B cell (primary cell): ENCODE results near the gene PCDH1. TPM values are rescaled to one million over a fixed set of nuclear protein-coding genes. Genes with fewer than 3 reads are reported as not detected.

Experiments
- ATAC-seq: fragments of 200-7000 bp; cut with Tn5 transposase; one replicate; pipeline ENCODE4 v1.10.0; 2021; ENCODE audit warnings: low read depth, mild to moderate bottlenecking, moderate number of reproducible peaks, moderate library complexity
- CTCF ChIA-PET: fragments of 350-600 bp; sonication (Branson Sonifier 250); formaldehyde crosslinking; loops from one replicate; lab custom pipeline; 2021; ENCODE audit warnings: antibody characterized with exemption, inconsistent platforms; lab: Charles Lee
- POLR2A ChIA-PET: fragments of 350-600 bp; sonication (Branson Sonifier 250); formaldehyde crosslinking; loops from one replicate; lab custom pipeline; 2021; ENCODE audit warnings: antibody characterized with exemption; lab: Charles Lee
- DNase-seq: peaks from one replicate; pipeline ENCODE4 v3.0.0; 2013
- H2AFZ ChIP-seq: 2 replicates; pipeline ENCODE4 v1.6.1; 2012; ENCODE audit warnings: mild to moderate bottlenecking, low read depth, low read length; ENCODE audit not compliant: insufficient read depth, poor library complexity, severe bottlenecking
- H3K27ac ChIP-seq, 2 donors: 1 replicate in 1 of 2; 2 replicates in 1 of 2; pipeline ENCODE4 v1.5.1; 2012 to 2013; ENCODE audit warnings: low read length in 2 of 2, mild to moderate bottlenecking in 2 of 2, moderate library complexity in 1 of 2
- H3K27me3 ChIP-seq, 4 experiments: fragments of 200-600 bp in 1 of 4; sonication (generic) in 1 of 4; replicated peaks in 1 of 4; 1 replicate in 2 of 4; 2 replicates in 2 of 4; pipeline versions ENCODE4 v1.6.1 to v1.7.0; 2013 to 2016; ENCODE audit warnings: low read length in 3 of 4, mild to moderate bottlenecking in 2 of 4, mixed read lengths in 1 of 4, moderate library complexity in 1 of 4; ENCODE audit not compliant: insufficient read depth in 4 of 4, control insufficient read depth in 3 of 4; ENCODE audit errors: control extremely low read depth in 1 of 4
- H3K36me3 ChIP-seq, 2 experiments: replicated peaks in 1 of 2; 1 replicate in 1 of 2; 2 replicates in 1 of 2; pipeline versions ENCODE4 v1.6.1 to v1.7.1; 2013; ENCODE audit warnings: low read length in 1 of 2; ENCODE audit not compliant: insufficient read depth in 2 of 2, control insufficient read depth in 1 of 2; ENCODE audit errors: control extremely low read depth in 1 of 2, extremely low read depth in 1 of 2
- H3K4me1 ChIP-seq, 2 donors: fragments of 200-600 bp in 1 of 2; sonication (generic) in 1 of 2; 1 replicate in 1 of 2; 2 replicates in 1 of 2; pipeline versions ENCODE4 v1.5.1 to v1.6.1; 2013 to 2017; ENCODE audit warnings: low read length in 2 of 2; ENCODE audit not compliant: control insufficient read depth in 2 of 2, insufficient read depth in 2 of 2
- H3K4me2 ChIP-seq: replicated peaks from 2 replicates; pipeline ENCODE3; 2012; ENCODE audit warnings: mild to moderate bottlenecking, low read depth, low read length; ENCODE audit not compliant: poor library complexity, severe bottlenecking
- H3K4me3 ChIP-seq, 5 experiments: fragments of 200-600 bp in 1 of 5; sonication (generic) in 1 of 5; 1 replicate in 3 of 5; 2 replicates in 2 of 5; pipeline versions ENCODE4 v1.5.1 to v1.7.0; 2011 to 2016; ENCODE audit warnings: low read length in 4 of 5, mild to moderate bottlenecking in 4 of 5, low read depth in 2 of 5, control low read depth in 1 of 5, moderate library complexity in 1 of 5; ENCODE audit not compliant: insufficient read depth in 1 of 5; ENCODE audit errors: control extremely low read depth in 1 of 5, extremely low read depth in 1 of 5
- H3K79me2 ChIP-seq: fragments of 200-600 bp; sonication (generic); one replicate; pipeline ENCODE4 v1.6.0; 2016; ENCODE audit warnings: low read length; ENCODE audit not compliant: control insufficient read depth, insufficient read depth
- H3K9ac ChIP-seq: fragments of 200-600 bp; sonication (generic); 2 replicates; pipeline ENCODE4 v1.6.1; 2017; ENCODE audit warnings: mild to moderate bottlenecking, low read length, moderate library complexity
- H3K9me3 ChIP-seq, 3 donors: one replicate each; pipeline versions ENCODE4 v1.6.1 to v1.7.1; 2013; ENCODE audit warnings: low read length in 2 of 3; ENCODE audit not compliant: control insufficient read depth in 2 of 3, insufficient read depth in 1 of 3; ENCODE audit errors: control extremely low read depth in 1 of 3
- H4K20me1 ChIP-seq: 2 replicates; pipeline ENCODE4 v1.6.0; 2012; ENCODE audit warnings: mild to moderate bottlenecking, low read length; ENCODE audit not compliant: insufficient read depth, control insufficient read depth, poor library complexity, severe bottlenecking
- H3K27ac Mint-ChIP-seq: one replicate; pipeline ENCODE4 v1.8.0; 2021; ENCODE audit warnings: mixed read lengths
- H3K27me3 Mint-ChIP-seq: one replicate; pipeline ENCODE4 v1.8.0; 2021; ENCODE audit warnings: mixed read lengths
- H3K4me1 Mint-ChIP-seq: one replicate; pipeline ENCODE4 v1.8.0; 2021; ENCODE audit warnings: mixed read lengths
- H3K4me3 Mint-ChIP-seq: one replicate; pipeline ENCODE4 v1.8.0; 2021; ENCODE audit warnings: mixed read lengths
- H3K9me3 Mint-ChIP-seq: one replicate; pipeline ENCODE4 v1.8.0; 2022; ENCODE audit warnings: mixed read lengths; ENCODE audit not compliant: insufficient read depth
- EZH2 ChIP-seq: IDR thresholded peaks from 2 replicates; pipeline ENCODE4 v1.6.1; 2012; ENCODE audit warnings: borderline replicate concordance, low read depth, mild to moderate bottlenecking, moderate library complexity, low read length; ENCODE audit not compliant: insufficient read depth, poor library complexity, severe bottlenecking
- WGBS: methylation state at CpG from one replicate; pipeline ENCODE4 v1.1.5; 2013; ENCODE audit warnings: missing lambda C conversion rate; ENCODE audit not compliant: insufficient coverage; 5-methylcytosine and 5-hydroxymethylcytosine counted together
- intact Hi-C: fragments of 100-400 bp; cut with micrococcal nuclease; formaldehyde crosslinking; loops from one replicate; pipeline ENCODE4 v1.10.0; 2022
- polyA plus RNA-seq: library from polyadenylated mRNA; depleted of rRNA; stranded (reverse); fragments of >200 nt; gene quantifications from 2 replicates; pipeline ENCODE4 v1.2.3, GENCODE V29; 2012
- total RNA-seq, 2 donors: library from RNA; stranded (reverse); fragments of 120-200 nt in 1 of 2; gene quantifications; 1 replicate in 1 of 2; 2 replicates in 1 of 2; pipeline versions ENCODE4 v1.2.3 to v1.2.4, GENCODE V29; 2013 to 2022
- TF ChIP-seq, protein P1 (sequence below): fragments of 200-600 bp; IDR thresholded peaks from one replicate; pipeline ENCODE4 v1.8.0; 2022; ENCODE audit warnings: antibody characterized with exemption, mild to moderate bottlenecking

PCDH1 gene
- total and polyA plus RNA-seq, 2 donors (not counting 1 experiment from before 2014, with no cell fraction given) = 0.06 TPM; not detected in 1

DNA sequence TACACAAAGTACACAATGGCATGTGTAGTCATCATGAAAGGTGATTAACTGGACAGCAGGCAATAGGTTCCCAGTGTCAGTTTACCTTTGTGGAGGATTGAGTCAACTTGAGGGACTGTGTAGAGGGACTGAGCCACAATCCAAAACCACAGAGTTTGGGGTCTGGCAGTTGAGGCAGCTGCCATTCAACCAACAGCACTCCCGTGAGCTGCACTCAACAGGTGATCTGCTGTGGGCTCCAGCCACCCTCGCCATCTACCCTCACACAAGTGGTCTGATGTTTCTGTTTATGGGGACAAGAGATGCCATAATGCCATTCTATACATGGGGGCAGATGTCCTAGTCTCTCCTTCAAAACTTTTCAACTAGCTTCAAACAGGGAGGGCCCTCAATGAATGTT is 42.6 kb upstream of the PCDH1 start:
- intact Hi-C loops = loop anchor here (5.0 kb wide), 2 partner anchors 43 to 598 kb away; partner anchors contain the start of genes PCDH1 and TAF7
- Histone ChIP-seq H3K4me3 (no peak overlapping the region), H3K36me3 (peaks cover 0 to 8% of the 10 kb centered on the region in 2 experiments), H3K79me2 (peaks cover 13% of the 10 kb centered on the region), H3K9ac (no peak overlapping the region), H3K4me1 (peaks cover 22 to 33% of the 10 kb centered on the region in 2 donors), H3K27ac (no peak overlapping the region), H3K27me3 (no peaks in the 10 kb centered on the region), H3K4me2 (no peak overlapping the region), H3K9me3 (no peaks in the 10 kb centered on the region), H2AFZ (no peak overlapping the region), H4K20me1 (peaks cover 5% of the 10 kb centered on the region)
- Mint-ChIP-seq H3K27me3 (no peaks in the 10 kb centered on the region), H3K4me1 (peaks cover 32% of the 10 kb centered on the region), H3K9me3 (no peaks in the 10 kb centered on the region), H3K27ac (peak overlapping the region; percentile 34), H3K4me3 (peak overlapping the region; percentile 47)
- CTCF ChIA-PET = no interaction called here
- TF ChIP-seq, protein P1, sequence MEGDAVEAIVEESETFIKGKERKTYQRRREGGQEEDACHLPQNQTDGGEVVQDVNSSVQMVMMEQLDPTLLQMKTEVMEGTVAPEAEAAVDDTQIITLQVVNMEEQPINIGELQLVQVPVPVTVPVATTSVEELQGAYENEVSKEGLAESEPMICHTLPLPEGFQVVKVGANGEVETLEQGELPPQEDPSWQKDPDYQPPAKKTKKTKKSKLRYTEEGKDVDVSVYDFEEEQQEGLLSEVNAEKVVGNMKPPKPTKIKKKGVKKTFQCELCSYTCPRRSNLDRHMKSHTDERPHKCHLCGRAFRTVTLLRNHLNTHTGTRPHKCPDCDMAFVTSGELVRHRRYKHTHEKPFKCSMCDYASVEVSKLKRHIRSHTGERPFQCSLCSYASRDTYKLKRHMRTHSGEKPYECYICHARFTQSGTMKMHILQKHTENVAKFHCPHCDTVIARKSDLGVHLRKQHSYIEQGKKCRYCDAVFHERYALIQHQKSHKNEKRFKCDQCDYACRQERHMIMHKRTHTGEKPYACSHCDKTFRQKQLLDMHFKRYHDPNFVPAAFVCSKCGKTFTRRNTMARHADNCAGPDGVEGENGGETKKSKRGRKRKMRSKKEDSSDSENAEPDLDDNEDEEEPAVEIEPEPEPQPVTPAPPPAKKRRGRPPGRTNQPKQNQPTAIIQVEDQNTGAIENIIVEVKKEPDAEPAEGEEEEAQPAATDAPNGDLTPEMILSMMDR = no peak
- TF ChIP-seq EZH2 = no peak
- POLR2A ChIA-PET = interaction anchor here (0.6 kb wide), 1 partner anchor 25 kb away, joined by 3 read pairs; no protein-coding TSS in a partner anchor
- DNase-seq (no peak), ATAC-seq (no peak)
- WGBS = no CpG with 5 or more reads among the region's 2 CpGs

DNA sequence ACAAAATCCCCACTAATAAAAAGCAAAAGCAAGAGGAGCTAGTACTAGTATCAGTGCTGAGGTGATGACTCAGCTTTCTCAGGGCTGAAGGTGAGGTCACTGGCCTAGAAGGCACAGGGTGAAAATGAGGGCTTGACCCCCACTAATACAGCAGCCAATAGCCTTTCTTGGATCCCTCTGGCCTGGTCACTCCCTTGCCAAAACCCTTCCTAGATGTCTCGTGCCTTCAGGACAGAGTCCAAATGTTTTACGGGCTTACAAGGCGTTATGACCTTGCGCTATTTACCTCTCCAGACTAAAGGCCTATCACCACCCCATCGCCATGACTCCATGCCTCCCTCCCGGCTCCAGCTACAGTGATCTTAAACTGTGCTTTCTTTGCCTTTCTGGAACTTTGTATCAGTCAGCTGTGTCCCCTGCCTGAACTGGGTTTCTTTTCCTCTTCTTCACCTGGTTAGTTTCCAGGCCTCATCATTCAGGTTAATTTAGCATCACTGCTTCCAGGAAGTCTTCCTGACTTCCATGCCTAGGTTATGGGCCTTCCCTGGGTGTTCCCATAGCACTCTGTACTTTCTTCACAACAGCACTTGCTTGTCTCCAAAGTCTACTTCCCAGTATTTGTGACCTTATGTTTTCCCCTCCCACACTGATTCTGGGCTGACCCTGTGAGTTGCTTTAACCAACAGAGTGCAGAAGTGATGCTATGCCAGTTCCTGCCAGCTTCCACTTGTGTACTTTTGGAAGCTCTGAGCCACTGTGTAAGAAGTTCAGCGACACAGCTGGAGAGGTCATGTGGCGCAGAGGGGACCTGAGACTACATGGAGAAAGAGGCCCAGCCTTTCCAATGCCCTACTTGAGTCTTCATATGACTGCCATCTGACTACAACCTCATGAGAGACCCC is 41.3 kb upstream of the PCDH1 start:
- H3K4me1 Mint-ChIP-seq = peaks cover 43% of the 10 kb centered on the region
- Histone ChIP-seq H3K36me3 (no peaks in the 10 kb centered on the region), H3K27me3 (no peaks in the 10 kb centered on the region), H3K9ac (no peak overlapping the region), H3K4me1 (peaks cover 21 to 32% of the 10 kb centered on the region in 2 donors), H3K9me3 (no peaks in the 10 kb centered on the region), H3K79me2 (peaks cover 5% of the 10 kb centered on the region), H3K4me2 (no peak overlapping the region), H3K4me3 (no peak overlapping the region), H3K27ac (no peak overlapping the region), H2AFZ (no peak overlapping the region), H4K20me1 (no peaks in the 10 kb centered on the region)
- ChIA-PET POLR2A (no interaction called here), CTCF (interaction anchor here (0.8 to 1.2 kb wide), 2 partner anchors 41 to 227 kb away, joined by 3 read pairs; no protein-coding TSS in a partner anchor)
- H3K9me3 Mint-ChIP-seq = no peaks in the 10 kb centered on the region
- ATAC-seq (no peak), DNase-seq (no peak)
- intact Hi-C loops = loop anchor here (5.0 kb wide), 2 partner anchors 42 to 597 kb away; partner anchors contain the start of genes PCDH1 and TAF7
- no peak overlapping the region for H3K27ac Mint-ChIP-seq
- TF ChIP-seq, protein P1 = no peak
- no peak for TF ChIP-seq EZH2
- H3K27me3 Mint-ChIP-seq = no peaks in the 10 kb centered on the region
- no peak overlapping the region for H3K4me3 Mint-ChIP-seq
- 100% methylated on average over 8 of the region's 8 CpGs for WGBS
